Activated T-cell treated with anti-CD3 and anti-CD28 coated beads, Interleukin-2, amount 50 U/mL, for 48 hours (primary cell): ENCODE results near the gene ANKRD24.
A peak's percentile ranks its signal among the peaks of the same experiment; 100 is the strongest.
"Not testable (repeated sequence)": the region's sequence is repeated elsewhere in the genome, so short reads cannot be mapped to it uniquely, and the experiment has no call there.

ENCODE experiments used
- DNase-seq, 2 experiments: peaks; one replicate each; pipeline ENCODE4 v3.0.0-alpha.2; 2020

Gene ANKRD24

GRCh38 chr19:4174213-4174894 lies 8.1 kb upstream of the ANKRD24 start:
- no peak for DNase-seq

GRCh38 chr19:4174895-4175668 lies 7.4 kb upstream of the ANKRD24 start:
- no peak for DNase-seq

- no peak for DNase-seq
Observed at GRCh38 chr19:4175669-4175931, 6.9 kb upstream of the ANKRD24 start.

GRCh38 chr19:4177146-4177545 lies 5.3 kb upstream of the ANKRD24 start:
- DNase-seq, result no peak

GRCh38 chr19:4178990-4179389 lies 3.5 kb upstream of the ANKRD24 start:
- no peak for DNase-seq

- DNase-seq, result no peak
Observed at GRCh38 chr19:4181053-4181508, 1.4 kb upstream of the ANKRD24 start.

- no peak for DNase-seq
Observed at GRCh38 chr19:4183967-4184717, 1.7 kb downstream of the ANKRD24 start.

GRCh38 chr19:4184718-4185352 lies 2.3 kb downstream of the ANKRD24 start:
- no peak for DNase-seq

- DNase-seq, result no peak
Observed at GRCh38 chr19:4185413-4186086, 3.1 kb downstream of the ANKRD24 start.

GRCh38 chr19:4186087-4186993 lies 3.9 kb downstream of the ANKRD24 start:
- peak; percentile 88 to 91 for DNase-seq

- no peak for DNase-seq
Observed at GRCh38 chr19:4187313-4188122, 5.0 kb downstream of the ANKRD24 start.

GRCh38 chr19:4189641-4190040 lies 7.2 kb downstream of the ANKRD24 start:
- DNase-seq, result no peak

GRCh38 chr19:4192537-4192936 lies 10.0 kb downstream of the ANKRD24 start:
- not testable (repeated sequence) for DNase-seq

- DNase-seq, result no peak
Observed at GRCh38 chr19:4194353-4194752, 11.9 kb downstream of the ANKRD24 start.

- DNase-seq, result no peak
Observed at GRCh38 chr19:4196009-4196408, 13.5 kb downstream of the ANKRD24 start.

GRCh38 chr19:4196587-4197148 lies 14.2 kb downstream of the ANKRD24 start:
- DNase-seq, result no peak

- DNase-seq, result no peak
Observed at GRCh38 chr19:4197228-4197624, 14.7 kb downstream of the ANKRD24 start.

- DNase-seq, result no peak
Observed at GRCh38 chr19:4197625-4198466, 15.4 kb downstream of the ANKRD24 start.

- no peak for DNase-seq
Observed at GRCh38 chr19:4198467-4199126, 16.1 kb downstream of the ANKRD24 start.
